K562 (cell line): ENCODE data around the gene ZFYVE28. TPM values are rescaled to one million over a fixed set of nuclear protein-coding genes. Genes with fewer than 3 reads are reported as not detected.
A peak's percentile ranks its signal among the peaks of the same experiment; 100 is the strongest.

Source experiments
- ATAC-seq: fragments of 200-7000 bp; cut with Tn5 transposase; 3 replicates; pipeline ENCODE4 v1.9.1; 2020; ENCODE audit warnings: moderate library complexity
- BruUV-seq: library from RNA; stranded (reverse); fragments of 400-500 nt; replicated peaks from 2 replicates; lab custom pipeline; 2021; lab: Mats Ljungman, UMichigan
- CTCF ChIA-PET: fragments of 300-600 bp; formaldehyde crosslinking; extraction: SDS; loops from one replicate; lab custom pipeline; 2021; ENCODE audit warnings: low intra/inter-chr PET ratio; lab: Yijun Ruan, JAX
- POLR2A ChIA-PET: fragments of 300-600, 350-650 bp; sonication (Branson Sonifier 250); formaldehyde crosslinking; extraction: SDS; loops from one replicate; lab custom pipeline; 2021; ENCODE audit warnings: antibody characterized with exemption, inconsistent platforms; lab: Yijun Ruan, JAX
- DNase-seq, 4 experiments: peaks; one replicate each; pipeline versions ENCODE4 v3.0.0 to v3.0.0-alpha.2; 2011 to 2018; ENCODE audit warnings: low spot score in 3 of 4, mixed read lengths in 3 of 4; ENCODE audit errors: extremely low read depth in 1 of 4
- FAIRE-seq: peaks from 2 replicates; lab custom pipeline; 2011; peaks lifted over from hg19 to GRCh38; lab: Jason Lieb, UNC
- H2AFZ ChIP-seq: 2 replicates; pipeline ENCODE4 v1.6.0; 2011; ENCODE audit warnings: low read depth, low read length, control low read depth, inconsistent platforms
- H3K27ac ChIP-seq: fragments of 200-600 bp; 3 replicates; pipeline ENCODE4 v1.8.0; 2011; ENCODE audit warnings: low read depth, mild to moderate bottlenecking, control low read depth, inconsistent platforms, low read length, moderate library complexity, mixed read lengths; ENCODE audit errors: extremely low read depth
- H3K27me3 ChIP-seq, 2 experiments: fragments of 300-600 bp in 1 of 2; 2 replicates in 1 of 2; 3 replicates in 1 of 2; pipeline versions ENCODE4 v1.6.0 to v1.8.0; 2011; ENCODE audit warnings: inconsistent platforms in 2 of 2, low read length in 2 of 2, mild to moderate bottlenecking in 1 of 2, mixed read lengths in 1 of 2, moderate library complexity in 1 of 2; ENCODE audit not compliant: control insufficient read depth in 2 of 2, insufficient read depth in 2 of 2
- H3K36me3 ChIP-seq: fragments of 300-600 bp; 3 replicates; pipeline ENCODE4 v1.8.0; 2011; ENCODE audit warnings: mild to moderate bottlenecking, low read length, inconsistent platforms; ENCODE audit not compliant: control insufficient read depth, insufficient read depth
- H3K4me1 ChIP-seq, 2 experiments: fragments of 200-600 bp in 1 of 2; replicated peaks in 1 of 2; 2 replicates in 1 of 2; 3 replicates in 1 of 2; pipeline versions ENCODE4 v1.5.1 to v1.8.0; 2011; ENCODE audit warnings: inconsistent platforms in 2 of 2, low read length in 2 of 2, mild to moderate bottlenecking in 1 of 2, mixed read lengths in 1 of 2, moderate library complexity in 1 of 2; ENCODE audit not compliant: control insufficient read depth in 2 of 2, insufficient read depth in 2 of 2
- H3K4me2 ChIP-seq: 2 replicates; pipeline ENCODE4 v1.6.1; 2011; ENCODE audit warnings: low read length, control low read depth, inconsistent platforms, mixed read lengths; ENCODE audit not compliant: insufficient read depth
- H3K4me3 ChIP-seq: fragments of 200-600 bp; sonication (generic), shearing (Covaris generic); 2 replicates; pipeline ENCODE4 v1.5.1; 2016; ENCODE audit warnings: control low read depth, inconsistent platforms
- H3K79me2 ChIP-seq: fragments of 200-600 bp; 3 replicates; pipeline ENCODE4 v1.8.0; 2011; ENCODE audit warnings: low read length, inconsistent platforms; ENCODE audit not compliant: control insufficient read depth, insufficient read depth
- H3K9ac ChIP-seq, 2 experiments: 2 replicates each; pipeline versions ENCODE4 v1.6.0 to v1.6.1; 2011; ENCODE audit warnings: low read depth in 2 of 2, low read length in 2 of 2, control low read depth in 1 of 2, inconsistent platforms in 1 of 2, mild to moderate bottlenecking in 1 of 2, mixed read lengths in 1 of 2; ENCODE audit not compliant: insufficient read depth in 1 of 2
- H3K9me1 ChIP-seq: one replicate; pipeline ENCODE4 v1.6.0; 2011; ENCODE audit warnings: inconsistent platforms, mild to moderate bottlenecking, low read length, moderate library complexity; ENCODE audit not compliant: control insufficient read depth, insufficient read depth
- H3K9me3 ChIP-seq: replicated peaks from 2 replicates; pipeline ENCODE4 v1.5.1; 2011; ENCODE audit warnings: low read depth, low read length, inconsistent platforms; ENCODE audit not compliant: control insufficient read depth, insufficient read depth
- H4K20me1 ChIP-seq: replicated peaks from 2 replicates; pipeline ENCODE4 v1.6.1; 2011; ENCODE audit warnings: low read length, inconsistent platforms, mixed read lengths; ENCODE audit not compliant: control insufficient read depth, insufficient read depth
- FOXK1 ChIP-seq: sonication (generic); formaldehyde crosslinking; IDR thresholded peaks from 2 replicates; pipeline ENCODE4 v1.8.0; 2022; ENCODE audit warnings: missing genetic modification reagents, mild to moderate bottlenecking, borderline replicate concordance
- HIVEP1 ChIP-seq: fragments of 250-450 bp; sonication (Bioruptor Pico); IDR thresholded peaks from 2 replicates; pipeline ENCODE4 v1.4.0; 2020; ENCODE audit warnings: mild to moderate bottlenecking
- NFE2L1 ChIP-seq: fragments of 450-650 bp; IDR thresholded peaks from 2 replicates; pipeline ENCODE4 v1.6.1; 2016; ENCODE audit warnings: missing genetic modification characterization, low read depth, mild to moderate bottlenecking, missing compliant biosample characterization, moderate library complexity, borderline replicate concordance
- POLR2G ChIP-seq: fragments of 200-400 bp; formaldehyde crosslinking; IDR thresholded peaks from 2 replicates; pipeline ENCODE4 v1.6.1; 2017; ENCODE audit warnings: low read depth, mild to moderate bottlenecking, antibody characterized with exemption, low read length, moderate library complexity
- PURB ChIP-seq: sonication (generic); formaldehyde crosslinking; IDR thresholded peaks from 2 replicates; pipeline ENCODE4 v1.9.0; 2021; ENCODE audit warnings: low read depth, mild to moderate bottlenecking, missing genetic modification reagents
- SIRT6 ChIP-seq: IDR thresholded peaks from one replicate; pipeline ENCODE4 v1.6.1; 2012; ENCODE audit warnings: low read depth, mild to moderate bottlenecking, control low read depth, inconsistent platforms, low read length, moderate library complexity
- USF1 ChIP-seq: sonication (generic); formaldehyde crosslinking; IDR thresholded peaks from 2 replicates; pipeline ENCODE4 v1.9.0; 2022; ENCODE audit warnings: mild to moderate bottlenecking, missing genetic modification reagents
- ZEB2 ChIP-seq: fragments of 450-650 bp; IDR thresholded peaks from 2 replicates; pipeline ENCODE4 v1.6.1; 2016
- ZMIZ1 ChIP-seq, 2 experiments: fragments of 150-350 bp in 1 of 2; IDR thresholded peaks; 2 replicates each; pipeline ENCODE4 v1.6.1; 2012 to 2016; ENCODE audit warnings: low read depth in 2 of 2, low read length in 2 of 2, mild to moderate bottlenecking in 1 of 2, moderate library complexity in 1 of 2
- WGBS: fragments of 100-300 bp; shearing (Covaris generic); methylation state at CpG from one replicate; pipeline ENCODE4 v1.1.6; 2016; ENCODE audit warnings: low coverage, mixed read lengths; ENCODE audit not compliant: insufficient coverage; ENCODE audit errors: missing lambda C conversion rate; 5-methylcytosine and 5-hydroxymethylcytosine counted together
- in situ Hi-C: fragments of 300-500 bp; cut with MboI; formaldehyde crosslinking; loops from 4 replicates; pipeline ENCODE4 v1.15.0; 2018; ENCODE audit warnings: inconsistent platforms, mixed read lengths
- intact Hi-C: fragments of 100-400 bp; cut with micrococcal nuclease; formaldehyde crosslinking; loops from 2 replicates; pipeline ENCODE4 v1.14.2; 2022
- polyA plus RNA-seq, 8 experiments: library from polyadenylated mRNA; depleted of rRNA in 4 of 8; stranded (reverse) in 5 of 8; unstranded in 3 of 8; fragments of >200 nt; fragmentation: Nextera tagmentation in 2 of 8; fragmentation: Illumina TruSeq in 1 of 8; extraction: Ambion mirVana in 2 of 8; extraction: Trizol in 1 of 8; gene quantifications; 2 replicates each; pipeline versions ENCODE4 v1.2.1 to v1.2.3, GENCODE V29; 2011 to 2014; ENCODE audit warnings: inconsistent platforms in 1 of 8, missing spikeins in 1 of 8
- total RNA-seq, 7 experiments: library from RNA; depleted of rRNA in 6 of 7; stranded (reverse); fragments of >200 nt in 6 of 7; fragmentation: Illumina TruSeq in 2 of 7; extraction: Trizol in 2 of 7; gene quantifications; 2 replicates each; pipeline versions ENCODE4 v1.2.1 to v1.2.3, GENCODE V29; 2011 to 2021; ENCODE audit warnings: low replicate concordance in 1 of 7

The ZFYVE28 gene
- total and polyA plus RNA-seq, 9 of the 15 experiments (the other 6 are each of a cell fraction or from before 2014, with no cell fraction given): 1.3 to 24.8 (median 8.9) TPM

GRCh38 chr4:2248821-2249261 is 169.6 kb downstream of the ZFYVE28 start:
- H3K4me3 ChIP-seq: no peak overlapping the region
- TF ChIP-seq ZMIZ1 (IDR thresholded peaks at IDR 0.05; ENCODE audit: low read depth in 2 of 2, low read length in 2 of 2): no peak
- TF ChIP-seq FOXK1 (CRISPR knock-in tag): no peak
- TF ChIP-seq ZEB2: no peak
- no peak for TF ChIP-seq SIRT6
- peak; percentile 19; the same call in 1 of the 2 replicates for TF ChIP-seq POLR2G
- TF ChIP-seq PURB (CRISPR knock-in tag): no peak
- 0 out of 2 replicates have a peak, but pooled peaks have one; percentile 7 for TF ChIP-seq USF1 (CRISPR knock-in tag)
- no peak for TF ChIP-seq HIVEP1 (CRISPR knock-in tag)
- no peak for TF ChIP-seq NFE2L1 (tag)

More at GRCh38 chr4:2248821-2249261, 169.6 kb downstream of the ZFYVE28 start:
- no peak overlapping the region for H3K27ac ChIP-seq
- BruUV-seq: no TSS peak
- DNase-seq: no peak
- no peak overlapping the region for H3K9ac ChIP-seq
- H2AFZ ChIP-seq: no peak overlapping the region
- in situ Hi-C loops: no loop called here
- no peaks in the 10 kb centered on the region; the same call in 1 of the 2 replicates for H4K20me1 ChIP-seq
- ChIA-PET CTCF (no interaction called here), POLR2A (interaction anchor here (0.6 to 2.4 kb wide), 4 partner anchors 9 to 18 kb away, joined by 3 to 10 read pairs (median 8); partner anchors contain the start of gene MXD4)
- no peaks in the 10 kb centered on the region for H3K36me3 ChIP-seq
- H3K79me2 ChIP-seq: no peaks in the 10 kb centered on the region
- H3K9me3 ChIP-seq: no peaks in the 10 kb centered on the region
- intact Hi-C loops: loop anchor here (10.0 kb wide), 1 partner anchor 166 kb away; the partner anchor contains the start of genes CFAP99 and ZFYVE28
- H3K9me1 ChIP-seq: no peaks in the 10 kb centered on the region
- no peak for FAIRE-seq
- no peak overlapping the region for H3K4me2 ChIP-seq
- H3K4me1 ChIP-seq: peaks cover 2 to 82% of the 10 kb centered on the region in 2 experiments; a peak in 3 of 5 replicates
- ATAC-seq: no peak
- WGBS: 41% methylated on average over 9 of the region's 10 CpGs
- H3K27me3 ChIP-seq: no peaks in the 10 kb centered on the region
